A172 (cell line): Measurements from ENCODE around the gene EFCAB5. TPM values are rescaled to one million over a fixed set of nuclear protein-coding genes. Genes with fewer than 3 reads are reported as not detected.
"Not testable (repeated sequence)": the region's sequence is repeated elsewhere in the genome, so short reads cannot be mapped to it uniquely, and the experiment has no call there.

Experiments used
- DNase-seq: peaks from one replicate; pipeline ENCODE4 v3.0.0-alpha.2; 2015; ENCODE audit warnings: low spot score
- total RNA-seq: library from RNA; depleted of rRNA; stranded (reverse); fragments of >200 nt; shearing (Covaris generic); gene quantifications from 2 replicates; pipeline ENCODE4 v1.2.3, GENCODE V29; 2014

The EFCAB5 gene
- total RNA-seq, 1 experiment from 2014 or later, result not detected

DNA sequence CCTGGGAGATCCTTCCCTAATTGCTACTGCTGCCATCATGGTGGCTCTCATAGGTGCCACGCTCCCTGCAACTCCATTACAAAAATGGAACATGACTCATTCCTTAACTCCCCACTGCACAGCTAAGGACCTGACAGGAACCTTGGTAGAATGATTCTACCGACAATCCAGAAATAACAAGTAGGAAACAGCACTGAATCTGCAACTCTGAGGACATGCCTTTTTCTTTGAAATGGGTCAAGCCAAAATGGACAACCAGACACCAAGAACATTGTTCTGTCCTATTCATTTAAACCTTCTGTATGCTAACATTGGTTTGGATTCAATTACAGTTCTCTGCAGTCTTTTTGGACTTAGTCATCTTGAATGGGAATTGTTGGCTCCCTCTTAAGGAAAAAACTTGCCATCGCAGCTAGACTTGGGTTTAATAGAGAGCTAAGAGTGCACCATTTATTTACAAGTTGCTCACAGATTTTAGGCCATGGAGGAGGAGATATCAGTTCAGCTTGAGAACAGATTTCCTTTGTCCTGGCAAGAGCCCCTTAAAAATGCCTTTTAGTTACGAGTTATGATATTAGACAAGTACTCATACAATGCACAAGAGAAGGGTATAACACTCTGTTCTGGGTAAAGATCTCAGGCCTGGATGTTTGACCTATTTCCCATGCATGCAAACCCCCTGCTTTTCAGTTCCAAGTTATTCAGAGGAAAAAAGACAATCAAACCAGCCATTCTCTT lies 154.2 kb downstream of the EFCAB5 start:
- DNase-seq, result peak; percentile 81

DNA sequence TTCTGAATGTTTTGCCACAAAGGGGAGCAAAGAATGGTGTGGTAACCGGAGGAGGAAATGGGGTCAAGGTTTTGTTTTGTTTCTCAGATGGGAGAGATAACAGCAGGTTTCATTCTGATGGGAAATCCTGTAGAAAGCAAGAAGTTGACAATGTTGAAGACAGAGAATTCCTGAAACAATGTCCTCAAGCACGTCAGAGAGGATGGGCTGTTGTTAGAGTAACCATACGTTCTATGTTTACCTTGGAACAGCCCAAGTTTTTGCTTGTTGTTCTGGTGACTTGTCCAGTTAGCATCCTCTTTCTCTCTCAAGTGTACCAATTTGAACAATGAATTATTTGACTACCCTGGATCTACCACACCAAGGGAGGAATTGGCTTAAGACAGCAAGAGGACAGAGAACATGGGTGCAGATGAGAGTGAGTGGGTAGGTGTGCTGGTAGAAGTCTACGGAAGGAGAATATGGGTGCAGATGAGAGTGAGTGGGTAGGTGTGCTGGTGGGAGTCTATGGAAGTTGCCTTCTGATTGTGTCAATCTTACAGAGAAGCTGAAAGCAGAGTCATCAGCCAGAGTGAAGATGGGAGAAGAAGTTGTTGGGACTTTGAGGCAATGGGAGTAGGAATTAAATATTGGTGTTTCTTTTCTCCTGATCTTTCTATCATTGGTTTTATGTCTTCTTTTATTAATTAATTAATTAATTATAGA lies 160.4 kb downstream of the EFCAB5 start:
- no peak for DNase-seq

- DNase-seq, result no peak
Observed at GRCh38 chr17:30103921-30104320, 162.5 kb downstream of the EFCAB5 start.

GRCh38 chr17:30104575-30105339 lies 163.3 kb downstream of the EFCAB5 start:
- DNase-seq, result peak; percentile 77

GRCh38 chr17:30112794-30113193 lies 171.4 kb downstream of the EFCAB5 start:
- no peak for DNase-seq

GRCh38 chr17:30113213-30113612 lies 171.8 kb downstream of the EFCAB5 start:
- peak; percentile 69 for DNase-seq

DNA sequence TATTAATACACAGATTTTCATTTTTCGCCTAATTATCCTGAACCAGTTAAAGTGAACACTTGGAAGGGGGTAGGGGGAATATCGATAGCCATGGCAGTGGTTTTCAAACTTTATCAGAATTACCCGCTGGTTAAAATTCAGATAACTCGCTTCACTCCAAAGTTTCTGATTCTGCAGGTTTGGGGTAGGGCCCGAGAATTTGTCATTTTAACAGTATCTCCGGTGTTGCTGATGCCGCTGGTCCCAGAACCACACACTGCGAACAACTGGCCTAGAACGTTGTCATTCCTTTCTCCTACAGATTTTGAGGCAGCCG lies 174.9 kb downstream of the EFCAB5 start:
- DNase-seq, result no peak

GRCh38 chr17:30116661-30117551 lies 175.5 kb downstream of the EFCAB5 start, which contains the start of gene NSRP1:
Gene NSRP1 (plus strand): TSS chr17:30116816. CDS start chr17:30116844, 28 bp downstream.
- DNase-seq, result peak; percentile 92

GRCh38 chr17:30117675-30118081 lies 176.2 kb downstream of the EFCAB5 start:
- DNase-seq, result no peak

GRCh38 chr17:30118635-30119034 lies 177.2 kb downstream of the EFCAB5 start:
- not testable (repeated sequence) for DNase-seq

- DNase-seq, result no peak
Observed at GRCh38 chr17:30124273-30124796, 182.9 kb downstream of the EFCAB5 start.

DNA sequence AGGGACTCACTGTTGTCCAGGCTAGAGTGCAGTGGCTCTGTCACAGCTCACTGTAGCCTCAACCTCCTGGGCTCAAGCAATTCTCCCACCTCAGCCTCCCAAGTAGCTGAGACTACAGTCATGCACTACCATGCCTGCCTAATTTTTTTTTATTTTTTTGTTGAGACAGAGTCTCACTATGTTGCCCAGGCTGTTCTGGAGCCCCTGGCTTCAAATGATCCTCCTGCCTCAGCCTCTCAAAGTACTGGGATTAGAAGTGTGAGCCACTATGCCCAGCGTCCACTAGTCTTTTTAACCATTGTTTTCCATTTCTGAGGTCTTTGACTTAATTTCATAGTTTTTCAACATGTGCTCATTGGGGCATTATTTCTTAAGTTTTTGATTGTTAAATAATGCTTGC lies 188.7 kb downstream of the EFCAB5 start:
- no peak for DNase-seq

DNA sequence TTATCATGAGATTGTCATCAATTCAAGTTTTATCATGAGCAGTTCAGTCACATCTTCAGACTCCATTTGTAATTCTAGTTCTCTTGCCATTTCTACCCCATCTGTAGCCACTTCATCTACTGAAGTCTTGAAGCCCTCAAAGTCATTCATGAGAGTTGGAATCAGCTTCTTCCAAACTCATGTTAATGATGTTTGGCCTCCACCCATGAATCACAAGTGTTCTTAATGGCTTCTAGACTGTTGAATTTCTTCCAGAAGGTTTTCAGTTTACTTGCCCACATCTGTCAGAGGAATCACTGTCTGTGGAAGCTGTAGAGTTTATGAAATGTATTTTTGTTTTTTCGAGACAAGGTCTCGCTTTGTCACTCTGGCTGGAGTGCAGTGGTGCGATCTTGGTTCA lies 191.2 kb downstream of the EFCAB5 start:
- no peak for DNase-seq

DNA sequence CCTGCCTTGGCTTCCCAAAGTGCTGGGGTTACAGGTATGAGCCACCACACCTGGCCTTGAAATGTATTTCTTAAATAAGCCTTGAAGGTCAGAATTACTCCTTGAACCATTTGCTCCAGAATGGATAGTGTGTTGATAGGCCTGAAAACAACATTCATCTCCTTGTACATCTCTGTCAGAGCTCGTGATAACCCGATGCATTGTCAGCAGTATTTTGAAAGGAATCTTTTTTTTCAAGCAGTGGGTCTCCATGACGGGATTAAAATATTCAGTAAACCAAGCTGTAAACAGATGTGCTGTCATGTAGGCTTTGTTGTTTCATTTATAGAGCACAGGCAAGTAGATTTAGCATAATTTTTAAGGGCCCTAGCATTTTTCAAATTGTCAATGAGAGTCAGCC lies 191.8 kb downstream of the EFCAB5 start:
- no peak for DNase-seq

GRCh38 chr17:30134551-30134950 lies 193.1 kb downstream of the EFCAB5 start:
- no peak for DNase-seq

GRCh38 chr17:30137158-30137557 lies 195.7 kb downstream of the EFCAB5 start:
- DNase-seq, result no peak

DNA sequence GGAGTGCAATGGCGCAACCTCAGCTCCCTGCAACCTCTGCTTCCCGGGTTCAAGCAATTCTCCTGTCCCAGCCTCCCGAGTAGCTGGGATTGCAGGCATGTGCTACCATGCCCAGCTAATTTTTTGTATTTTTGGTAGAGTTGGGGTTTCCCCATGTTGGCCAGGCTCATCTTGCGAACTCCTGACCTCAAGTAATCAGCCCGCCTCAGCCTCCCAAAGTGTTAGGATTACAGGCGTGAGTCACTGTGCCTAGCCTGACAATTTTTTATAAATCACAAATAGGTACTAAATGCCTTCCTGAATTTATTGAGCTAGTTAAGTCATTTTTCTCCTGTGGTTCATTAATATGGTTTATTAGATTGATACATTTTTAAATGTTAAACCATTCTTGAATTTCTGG lies 206.4 kb downstream of the EFCAB5 start:
- peak; percentile 18 for DNase-seq

DNA sequence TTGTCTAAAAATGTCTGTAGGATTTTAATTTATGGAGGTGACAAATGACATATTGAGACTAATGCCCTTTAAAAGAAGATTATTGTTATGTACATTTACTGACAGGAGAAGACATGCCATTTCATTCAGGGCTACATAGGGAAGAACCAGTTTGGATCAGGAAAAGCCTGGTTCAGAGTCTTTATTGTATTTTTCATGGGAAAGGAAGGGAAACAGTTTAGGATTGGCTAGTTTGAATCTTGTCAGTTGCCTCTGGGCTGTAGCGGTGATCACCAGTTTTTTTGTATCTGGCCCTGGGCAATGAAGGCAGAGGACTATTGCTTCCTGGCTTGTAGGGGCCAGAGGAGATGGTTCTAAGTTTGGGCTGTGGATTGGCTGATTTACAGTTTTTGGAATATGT lies 206.9 kb downstream of the EFCAB5 start:
- DNase-seq, result no peak

- no peak for DNase-seq
Observed at GRCh38 chr17:30151471-30151870, 210.0 kb downstream of the EFCAB5 start.

DNA sequence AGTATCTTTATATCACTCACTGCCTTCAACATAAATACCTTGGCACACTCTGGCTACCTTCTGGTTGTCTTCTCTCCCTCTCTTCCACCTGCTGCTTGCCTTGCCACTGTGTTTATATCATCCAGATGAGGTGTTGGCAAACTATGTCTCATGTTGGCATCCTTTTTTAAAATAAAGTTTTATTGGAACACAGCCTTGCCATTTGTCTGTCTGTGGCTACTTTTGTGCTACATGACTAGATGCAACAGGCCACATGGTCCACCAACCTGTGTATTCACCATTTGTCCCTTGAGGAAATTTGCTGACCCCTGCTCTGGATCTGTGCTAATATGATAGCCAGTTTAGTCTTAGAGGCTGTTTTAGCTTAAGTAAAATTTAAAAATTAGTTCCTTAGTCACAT lies 212.0 kb downstream of the EFCAB5 start:
- DNase-seq, result no peak

GRCh38 chr17:30155389-30155788 lies 214.0 kb downstream of the EFCAB5 start:
- DNase-seq, result no peak
